Rectal smooth muscle tissue (tissue), 1 donor: ENCODE data around the gene TUBGCP3.
"Not testable (repeated sequence)": the region's sequence is repeated elsewhere in the genome, so short reads cannot be mapped to it uniquely, and the experiment has no call there.

Source experiments
- H3K27ac ChIP-seq: one replicate; pipeline ENCODE4 v1.7.0; 2013; ENCODE audit warnings: low read depth, low read length, inconsistent platforms
- H3K27me3 ChIP-seq: one replicate; pipeline ENCODE4 v1.7.0; 2013; ENCODE audit warnings: low read length; ENCODE audit not compliant: control insufficient read depth, insufficient read depth
- H3K36me3 ChIP-seq: one replicate; pipeline ENCODE4 v1.7.0; 2013; ENCODE audit warnings: low read length; ENCODE audit not compliant: control insufficient read depth, insufficient read depth
- H3K4me1 ChIP-seq: one replicate; pipeline ENCODE4 v1.7.0; 2013; ENCODE audit warnings: low read length; ENCODE audit not compliant: control insufficient read depth, insufficient read depth
- H3K4me3 ChIP-seq: one replicate; pipeline ENCODE4 v1.7.0; 2013; ENCODE audit warnings: low read length
- H3K9ac ChIP-seq: one replicate; pipeline ENCODE4 v1.7.0; 2013; ENCODE audit warnings: low read length

Gene TUBGCP3

GRCh38 chr13:112569821-112570220, 18.1 kb downstream of the TUBGCP3 start:
- Histone ChIP-seq H3K9ac (no peak overlapping the region), H3K36me3 (peaks cover 10% of the 10 kb centered on the region), H3K27ac (no peak overlapping the region), H3K4me3 (no peak overlapping the region), H3K27me3 (no peaks in the 10 kb centered on the region), H3K4me1 (peaks cover 5% of the 10 kb centered on the region)

GRCh38 chr13:112567161-112567862, 20.6 kb downstream of the TUBGCP3 start:
- Histone ChIP-seq H3K4me1 (no peaks in the 10 kb centered on the region), H3K9ac (no peak overlapping the region), H3K27ac (no peak overlapping the region), H3K4me3 (no peak overlapping the region), H3K36me3 (peaks cover 13% of the 10 kb centered on the region), H3K27me3 (no peaks in the 10 kb centered on the region)

GRCh38 chr13:112562786-112563383, 25.1 kb downstream of the TUBGCP3 start:
- H3K36me3 ChIP-seq: peaks cover 17% of the 10 kb centered on the region
- H3K4me3 ChIP-seq: no peak overlapping the region
- no peaks in the 10 kb centered on the region for H3K4me1 ChIP-seq
- H3K9ac ChIP-seq: no peak overlapping the region
- no peak overlapping the region for H3K27ac ChIP-seq
- no peaks in the 10 kb centered on the region for H3K27me3 ChIP-seq

GRCh38 chr13:112562254-112562653, 25.7 kb downstream of the TUBGCP3 start:
- Histone ChIP-seq H3K27ac (no peak overlapping the region), H3K4me3 (no peak overlapping the region), H3K27me3 (no peaks in the 10 kb centered on the region), H3K9ac (no peak overlapping the region), H3K4me1 (no peaks in the 10 kb centered on the region), H3K36me3 (peaks cover 17% of the 10 kb centered on the region)

GRCh38 chr13:112561478-112561877, 26.5 kb downstream of the TUBGCP3 start:
- Histone ChIP-seq H3K27me3 (no peaks in the 10 kb centered on the region), H3K27ac (no peak overlapping the region), H3K4me1 (no peaks in the 10 kb centered on the region), H3K36me3 (peaks cover 14% of the 10 kb centered on the region), H3K4me3 (no peak overlapping the region), H3K9ac (no peak overlapping the region)

- Histone ChIP-seq H3K27ac (no peak overlapping the region), H3K36me3 (peaks cover 29% of the 10 kb centered on the region), H3K4me1 (no peaks in the 10 kb centered on the region), H3K27me3 (no peaks in the 10 kb centered on the region), H3K9ac (no peak overlapping the region), H3K4me3 (no peak overlapping the region)
Measured at GRCh38 chr13:112558696-112559418, 29.1 kb downstream of the TUBGCP3 start.

GRCh38 chr13:112556600-112556999, 31.4 kb downstream of the TUBGCP3 start:
- no peak overlapping the region for H3K4me3 ChIP-seq
- H3K36me3 ChIP-seq: peaks cover 42% of the 10 kb centered on the region
- H3K27ac ChIP-seq: no peak overlapping the region
- no peaks in the 10 kb centered on the region for H3K4me1 ChIP-seq
- H3K27me3 ChIP-seq: no peaks in the 10 kb centered on the region
- no peak overlapping the region for H3K9ac ChIP-seq

GRCh38 chr13:112554214-112554850, 33.6 kb downstream of the TUBGCP3 start:
- H3K9ac ChIP-seq: no peak overlapping the region
- H3K27ac ChIP-seq: no peak overlapping the region
- no peak overlapping the region for H3K4me3 ChIP-seq
- no peaks in the 10 kb centered on the region for H3K27me3 ChIP-seq
- peaks cover 45% of the 10 kb centered on the region for H3K36me3 ChIP-seq
- H3K4me1 ChIP-seq: no peaks in the 10 kb centered on the region

GRCh38 chr13:112548975-112549374, 39.0 kb downstream of the TUBGCP3 start:
- peaks cover 43% of the 10 kb centered on the region for H3K36me3 ChIP-seq

GRCh38 chr13:112545856-112546255, 42.1 kb downstream of the TUBGCP3 start:
- H3K27me3 ChIP-seq: no peaks in the 10 kb centered on the region
- no peak overlapping the region for H3K27ac ChIP-seq
- no peak overlapping the region for H3K9ac ChIP-seq
- peaks cover 22% of the 10 kb centered on the region for H3K36me3 ChIP-seq
- H3K4me1 ChIP-seq: no peaks in the 10 kb centered on the region
- H3K4me3 ChIP-seq: no peak overlapping the region

More at GRCh38 chr13:112548975-112549374, 39.0 kb downstream of the TUBGCP3 start:
- not testable (repeated sequence) for H3K4me1 ChIP-seq, H3K27ac ChIP-seq, H3K27me3 ChIP-seq, H3K4me3 ChIP-seq, H3K9ac ChIP-seq

- H3K27ac ChIP-seq: no peak overlapping the region
- H3K4me1 ChIP-seq: no peaks in the 10 kb centered on the region
- no peak overlapping the region for H3K9ac ChIP-seq
- no peaks in the 10 kb centered on the region for H3K27me3 ChIP-seq
- H3K36me3 ChIP-seq: no peaks in the 10 kb centered on the region
- no peak overlapping the region for H3K4me3 ChIP-seq
Measured at GRCh38 chr13:112532837-112533745, 54.9 kb downstream of the TUBGCP3 start.
